SU-DHL-6 (cell line): Measurements from ENCODE around the gene PDCD5.

Experiments used
- EZH2phosphoT487 ChIP-seq: fragments of 200-600 bp; sonication (generic), shearing (Covaris generic); conservative IDR thresholded peaks from 2 replicates; pipeline ENCODE4 v1.6.1; 2018; ENCODE audit warnings: mild to moderate bottlenecking, antibody characterized with exemption, low read length, moderate library complexity, mixed read lengths
- TF ChIP-seq, protein P1 (sequence below): fragments of 200-600 bp; sonication (generic); IDR thresholded peaks from one replicate; pipeline ENCODE4 v1.5.1; 2017; ENCODE audit warnings: antibody characterized with exemption, mild to moderate bottlenecking, low read length, moderate library complexity; ENCODE audit not compliant: insufficient read depth, poor library complexity, severe bottlenecking

DNA sequence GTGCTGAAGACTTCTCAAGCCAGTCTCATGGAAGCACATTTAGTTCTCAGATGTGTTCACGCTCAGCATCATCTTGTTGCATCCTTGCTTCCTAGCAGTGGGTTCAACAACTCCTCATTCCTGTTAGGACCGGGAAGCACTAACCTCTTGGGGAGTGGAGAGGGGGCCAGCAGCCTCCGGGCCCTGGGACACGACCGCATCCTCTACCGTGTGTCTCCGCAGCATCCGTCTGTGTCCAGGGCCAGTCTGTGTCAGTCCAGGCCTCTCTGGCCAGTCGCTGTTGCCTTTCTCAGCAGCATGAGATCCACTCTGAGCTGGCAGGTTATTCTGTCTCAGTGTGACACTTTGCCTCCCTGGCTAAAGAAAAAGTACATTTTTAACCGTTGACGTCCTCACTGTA is 17.0 kb downstream of the PDCD5 start:
- TF ChIP-seq, protein P1, sequence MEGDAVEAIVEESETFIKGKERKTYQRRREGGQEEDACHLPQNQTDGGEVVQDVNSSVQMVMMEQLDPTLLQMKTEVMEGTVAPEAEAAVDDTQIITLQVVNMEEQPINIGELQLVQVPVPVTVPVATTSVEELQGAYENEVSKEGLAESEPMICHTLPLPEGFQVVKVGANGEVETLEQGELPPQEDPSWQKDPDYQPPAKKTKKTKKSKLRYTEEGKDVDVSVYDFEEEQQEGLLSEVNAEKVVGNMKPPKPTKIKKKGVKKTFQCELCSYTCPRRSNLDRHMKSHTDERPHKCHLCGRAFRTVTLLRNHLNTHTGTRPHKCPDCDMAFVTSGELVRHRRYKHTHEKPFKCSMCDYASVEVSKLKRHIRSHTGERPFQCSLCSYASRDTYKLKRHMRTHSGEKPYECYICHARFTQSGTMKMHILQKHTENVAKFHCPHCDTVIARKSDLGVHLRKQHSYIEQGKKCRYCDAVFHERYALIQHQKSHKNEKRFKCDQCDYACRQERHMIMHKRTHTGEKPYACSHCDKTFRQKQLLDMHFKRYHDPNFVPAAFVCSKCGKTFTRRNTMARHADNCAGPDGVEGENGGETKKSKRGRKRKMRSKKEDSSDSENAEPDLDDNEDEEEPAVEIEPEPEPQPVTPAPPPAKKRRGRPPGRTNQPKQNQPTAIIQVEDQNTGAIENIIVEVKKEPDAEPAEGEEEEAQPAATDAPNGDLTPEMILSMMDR: no peak
- TF ChIP-seq EZH2phosphoT487: no peak
